Osteoblast (primary cell): Measurements from ENCODE around the gene TENM4. TPM values are rescaled to one million over a fixed set of nuclear protein-coding genes. Genes with fewer than 3 reads are reported as not detected.

ENCODE experiments used
- DNase-seq: peaks from one replicate; pipeline ENCODE4 v3.0.0; 2011; ENCODE audit warnings: low spot score, mixed read lengths; ENCODE audit not compliant: insufficient read length; ENCODE audit errors: missing footprints
- H2AFZ ChIP-seq: 2 replicates; pipeline ENCODE4 v1.6.0; 2011; ENCODE audit warnings: mild to moderate bottlenecking, low read length
- H3K27ac ChIP-seq: 2 replicates; pipeline ENCODE4 v1.5.1; 2011; ENCODE audit warnings: mild to moderate bottlenecking, low read depth, low read length, moderate library complexity
- H3K27me3 ChIP-seq: 2 replicates; pipeline ENCODE4 v1.6.0; 2012; ENCODE audit warnings: mild to moderate bottlenecking, control low read depth, inconsistent platforms, low read length, moderate library complexity; ENCODE audit not compliant: insufficient read depth
- H3K36me3 ChIP-seq: 2 replicates; pipeline ENCODE4 v1.5.1; 2011; ENCODE audit warnings: mild to moderate bottlenecking, low read length, control low read depth, moderate library complexity; ENCODE audit not compliant: insufficient read depth
- H3K4me1 ChIP-seq: 2 replicates; pipeline ENCODE4 v1.5.1; 2011; ENCODE audit warnings: mild to moderate bottlenecking, low read length, control low read depth, moderate library complexity; ENCODE audit not compliant: insufficient read depth
- H3K4me2 ChIP-seq: 2 replicates; pipeline ENCODE4 v1.6.0; 2011; ENCODE audit warnings: mild to moderate bottlenecking, low read length; ENCODE audit not compliant: insufficient read depth
- H3K4me3 ChIP-seq: fragments of 200-600 bp; sonication (generic); 3 replicates; pipeline ENCODE4 v1.5.1; 2012; ENCODE audit warnings: mild to moderate bottlenecking, low read length, inconsistent platforms; ENCODE audit not compliant: insufficient read depth
- H3K79me2 ChIP-seq: 2 replicates; pipeline ENCODE4 v1.6.0; 2012; ENCODE audit warnings: mild to moderate bottlenecking, low read length, control low read depth, inconsistent platforms; ENCODE audit not compliant: insufficient read depth
- H3K9me3 ChIP-seq: 2 replicates; pipeline ENCODE4 v1.5.1; 2011; ENCODE audit warnings: low read depth, low read length, control low read depth
- H4K20me1 ChIP-seq: 2 replicates; pipeline ENCODE4 v1.6.0; 2012; ENCODE audit warnings: mild to moderate bottlenecking, low read length, control low read depth; ENCODE audit not compliant: insufficient read depth
- total RNA-seq: library from RNA; depleted of rRNA; stranded (reverse); fragments of >200 nt; gene quantifications from 2 replicates; pipeline ENCODE4 v1.2.3, GENCODE V29; 2012
- TF ChIP-seq, protein P1 (sequence below): IDR thresholded peaks from 2 replicates; pipeline ENCODE4 v1.5.1; 2011; ENCODE audit warnings: mild to moderate bottlenecking, low read depth, low read length, moderate library complexity; ENCODE audit errors: extremely low read depth

TENM4 gene
- total RNA-seq, 1 donor = 63.3 TPM

DNA sequence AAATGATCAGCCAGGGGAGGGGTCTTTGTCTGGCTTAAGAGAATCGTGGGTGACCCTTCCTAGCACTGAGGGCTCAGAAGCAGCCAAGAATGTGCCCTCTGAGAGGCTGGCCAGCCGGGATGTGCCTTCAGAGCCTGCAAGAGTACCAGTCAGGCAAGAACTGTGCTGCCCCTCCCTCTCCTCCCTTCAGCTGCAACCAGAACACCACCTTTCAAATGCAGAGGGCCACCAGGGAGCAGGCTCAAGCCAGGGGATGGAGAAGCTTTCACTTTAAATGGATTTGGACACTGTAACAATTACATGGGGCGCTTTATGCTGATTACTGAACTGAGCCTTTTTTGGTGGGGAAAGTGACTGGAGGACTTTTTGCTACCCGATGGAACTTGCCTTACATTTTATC is 44.9 kb upstream of the TENM4 start:
- no peak for DNase-seq
- H3K27ac ChIP-seq = no peak overlapping the region
- no peaks in the 10 kb centered on the region for H3K4me1 ChIP-seq
- H4K20me1 ChIP-seq = no peaks in the 10 kb centered on the region
- H3K4me2 ChIP-seq = no peak overlapping the region
- H2AFZ ChIP-seq = no peak overlapping the region
- no peaks in the 10 kb centered on the region for H3K9me3 ChIP-seq
- TF ChIP-seq, protein P1, sequence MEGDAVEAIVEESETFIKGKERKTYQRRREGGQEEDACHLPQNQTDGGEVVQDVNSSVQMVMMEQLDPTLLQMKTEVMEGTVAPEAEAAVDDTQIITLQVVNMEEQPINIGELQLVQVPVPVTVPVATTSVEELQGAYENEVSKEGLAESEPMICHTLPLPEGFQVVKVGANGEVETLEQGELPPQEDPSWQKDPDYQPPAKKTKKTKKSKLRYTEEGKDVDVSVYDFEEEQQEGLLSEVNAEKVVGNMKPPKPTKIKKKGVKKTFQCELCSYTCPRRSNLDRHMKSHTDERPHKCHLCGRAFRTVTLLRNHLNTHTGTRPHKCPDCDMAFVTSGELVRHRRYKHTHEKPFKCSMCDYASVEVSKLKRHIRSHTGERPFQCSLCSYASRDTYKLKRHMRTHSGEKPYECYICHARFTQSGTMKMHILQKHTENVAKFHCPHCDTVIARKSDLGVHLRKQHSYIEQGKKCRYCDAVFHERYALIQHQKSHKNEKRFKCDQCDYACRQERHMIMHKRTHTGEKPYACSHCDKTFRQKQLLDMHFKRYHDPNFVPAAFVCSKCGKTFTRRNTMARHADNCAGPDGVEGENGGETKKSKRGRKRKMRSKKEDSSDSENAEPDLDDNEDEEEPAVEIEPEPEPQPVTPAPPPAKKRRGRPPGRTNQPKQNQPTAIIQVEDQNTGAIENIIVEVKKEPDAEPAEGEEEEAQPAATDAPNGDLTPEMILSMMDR = no peak
- H3K4me3 ChIP-seq = no peak overlapping the region
- H3K27me3 ChIP-seq = no peaks in the 10 kb centered on the region
- no peaks in the 10 kb centered on the region for H3K79me2 ChIP-seq
- H3K36me3 ChIP-seq = no peaks in the 10 kb centered on the region

DNA sequence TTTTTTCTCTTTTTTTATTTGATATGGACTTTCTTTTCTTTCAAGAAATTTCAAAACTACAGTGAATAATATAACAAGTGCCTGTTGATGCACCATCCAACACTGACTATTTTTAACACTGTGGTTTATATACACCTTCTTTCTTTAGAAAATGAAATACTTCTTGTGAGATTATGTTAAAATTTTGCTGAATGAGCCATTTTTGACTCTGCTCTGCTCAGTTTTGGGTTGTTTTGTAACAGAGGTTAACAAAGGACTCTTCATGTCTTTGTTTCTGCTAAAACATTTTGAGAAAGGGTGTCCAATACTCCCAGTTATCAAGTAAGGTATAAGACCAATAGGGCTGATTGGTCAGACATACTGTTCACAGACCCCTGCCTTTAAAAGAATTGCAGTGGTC is 44.0 kb upstream of the TENM4 start:
- Histone ChIP-seq H2AFZ (no peak overlapping the region), H3K79me2 (no peaks in the 10 kb centered on the region), H3K4me3 (no peak overlapping the region), H3K4me2 (no peak overlapping the region), H4K20me1 (no peaks in the 10 kb centered on the region), H3K27me3 (no peaks in the 10 kb centered on the region), H3K4me1 (no peaks in the 10 kb centered on the region), H3K36me3 (no peaks in the 10 kb centered on the region), H3K9me3 (no peaks in the 10 kb centered on the region), H3K27ac (no peak overlapping the region)
- DNase-seq = no peak
- TF ChIP-seq, protein P1 = no peak

DNA sequence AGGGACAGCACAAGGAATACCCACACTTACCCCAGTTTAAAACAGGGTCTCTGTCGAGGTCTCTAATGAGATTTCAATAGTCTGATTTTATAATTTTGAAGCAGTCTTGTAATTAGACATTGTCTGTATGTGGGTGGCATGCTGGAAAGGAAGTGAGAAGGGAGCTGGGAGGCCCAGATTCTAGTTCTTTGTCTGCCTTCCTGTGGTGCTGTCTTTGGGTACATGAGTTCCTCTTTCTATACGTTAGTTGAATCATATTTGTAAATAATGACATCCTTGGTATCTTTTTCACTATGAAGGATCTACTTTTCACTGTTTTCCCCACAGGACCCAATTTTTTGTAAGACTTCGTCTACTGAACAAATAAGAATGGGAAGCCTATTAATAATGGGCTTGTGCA is 42.0 kb upstream of the TENM4 start:
- TF ChIP-seq, protein P1 = no peak
- no peak overlapping the region for H3K4me3 ChIP-seq
- H3K4me1 ChIP-seq = no peaks in the 10 kb centered on the region
- H3K4me2 ChIP-seq = no peak overlapping the region
- no peaks in the 10 kb centered on the region for H3K79me2 ChIP-seq
- no peaks in the 10 kb centered on the region for H4K20me1 ChIP-seq
- H3K27me3 ChIP-seq = no peaks in the 10 kb centered on the region
- H3K9me3 ChIP-seq = no peaks in the 10 kb centered on the region
- no peak overlapping the region for H2AFZ ChIP-seq
- DNase-seq = no peak
- no peak overlapping the region for H3K27ac ChIP-seq
- no peaks in the 10 kb centered on the region for H3K36me3 ChIP-seq

DNA sequence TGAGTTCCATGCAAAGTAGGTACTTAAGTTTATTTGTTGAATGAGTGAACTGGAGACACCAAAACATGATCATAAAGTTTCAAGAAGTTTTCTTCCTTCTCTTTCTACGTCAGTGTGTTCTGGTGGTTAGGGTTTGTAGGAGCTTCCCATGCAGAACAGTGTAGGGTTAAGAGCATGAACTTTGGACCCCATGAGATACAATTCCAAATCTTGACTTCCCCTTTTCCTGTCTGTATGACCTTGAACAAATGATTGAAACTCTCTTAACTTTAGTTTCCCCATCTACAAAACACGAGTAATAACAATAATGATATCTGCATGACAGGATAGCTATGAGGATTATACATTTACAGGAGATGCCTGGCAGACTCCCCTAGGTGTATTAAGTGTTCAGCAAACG is 41.0 kb upstream of the TENM4 start:
- Histone ChIP-seq H4K20me1 (no peaks in the 10 kb centered on the region), H3K79me2 (no peaks in the 10 kb centered on the region), H2AFZ (no peak overlapping the region), H3K4me1 (no peaks in the 10 kb centered on the region), H3K27ac (no peak overlapping the region), H3K4me2 (no peak overlapping the region), H3K4me3 (no peak overlapping the region), H3K9me3 (no peaks in the 10 kb centered on the region), H3K36me3 (no peaks in the 10 kb centered on the region), H3K27me3 (no peaks in the 10 kb centered on the region)
- no peak for DNase-seq
- TF ChIP-seq, protein P1 = no peak
